NCI-H226 (cell line): ENCODE results near the gene A4GALT.
A peak's percentile ranks its signal among the peaks of the same experiment; 100 is the strongest.
"Not testable (repeated sequence)": the region's sequence is repeated elsewhere in the genome, so short reads cannot be mapped to it uniquely, and the experiment has no call there.

Source experiments
- DNase-seq: peaks from one replicate; pipeline ENCODE4 v3.0.0-alpha.2; 2015

The A4GALT gene

GRCh38 chr22:42734406-42734805, 13.7 kb upstream of the A4GALT start:
- DNase-seq, result no peak

GRCh38 chr22:42733394-42733793, 12.7 kb upstream of the A4GALT start:
- not testable (repeated sequence) for DNase-seq

GRCh38 chr22:42732081-42732480, 11.4 kb upstream of the A4GALT start:
- no peak for DNase-seq

GRCh38 chr22:42726811-42727210, 6.1 kb upstream of the A4GALT start:
- no peak for DNase-seq

- no peak for DNase-seq
Observed at GRCh38 chr22:42725606-42726355, 5.1 kb upstream of the A4GALT start.

- DNase-seq, result no peak
Observed at GRCh38 chr22:42724062-42724461, 3.4 kb upstream of the A4GALT start.

GRCh38 chr22:42721045-42721434, 370 bp upstream of the A4GALT start:
- no peak for DNase-seq

- no peak for DNase-seq
Observed at GRCh38 chr22:42719656-42720262, 911 bp downstream of the A4GALT start.

GRCh38 chr22:42719133-42719532, 1.5 kb downstream of the A4GALT start:
- DNase-seq, result no peak

- peak; percentile 45 for DNase-seq
Observed at GRCh38 chr22:42717197-42717928, 3.3 kb downstream of the A4GALT start.

GRCh38 chr22:42716649-42717127, 4.0 kb downstream of the A4GALT start:
- DNase-seq, result no peak

- no peak for DNase-seq
Observed at GRCh38 chr22:42716221-42716620, 4.4 kb downstream of the A4GALT start.

GRCh38 chr22:42714768-42715390, 5.8 kb downstream of the A4GALT start:
- peak; percentile 57 for DNase-seq

GRCh38 chr22:42714308-42714707, 6.4 kb downstream of the A4GALT start:
- DNase-seq, result no peak

GRCh38 chr22:42711895-42712837, 8.5 kb downstream of the A4GALT start:
- no peak for DNase-seq

- DNase-seq, result no peak
Observed at GRCh38 chr22:42711281-42711731, 9.4 kb downstream of the A4GALT start.

- DNase-seq, result no peak
Observed at GRCh38 chr22:42708417-42708816, 12.3 kb downstream of the A4GALT start.

- no peak for DNase-seq
Observed at GRCh38 chr22:42707496-42707895, 13.2 kb downstream of the A4GALT start.

- no peak for DNase-seq
Observed at GRCh38 chr22:42704896-42705295, 15.8 kb downstream of the A4GALT start.

- DNase-seq, result no peak
Observed at GRCh38 chr22:42702675-42703074, 18.0 kb downstream of the A4GALT start.

GRCh38 chr22:42701694-42702093, 19.0 kb downstream of the A4GALT start:
- no peak for DNase-seq

GRCh38 chr22:42700901-42701300, 19.8 kb downstream of the A4GALT start:
- DNase-seq, result no peak
